Tibial nerve (tissue), 4 donors: ENCODE results near the gene TRPM2. TPM values are rescaled to one million over a fixed set of nuclear protein-coding genes. Genes with fewer than 3 reads are reported as not detected.

ENCODE experiments used
- DNase-seq, 2 donors: peaks; one replicate each; pipeline ENCODE4 v3.0.0-alpha.2; 2019; ENCODE audit warnings: low spot score in 2 of 2
- H3K27ac ChIP-seq, 4 donors: fragments of 200-600 bp; sonication (generic) in 3 of 4; one replicate each; pipeline ENCODE4 v1.5.1; 2017 to 2019; ENCODE audit warnings: mild to moderate bottlenecking in 1 of 4
- H3K27me3 ChIP-seq, 2 donors: fragments of 200-600 bp; sonication (generic) in 1 of 2; one replicate each; pipeline versions ENCODE4 v1.5.1 to v1.6.0; 2017 to 2019
- H3K36me3 ChIP-seq, 3 donors: fragments of 200-600 bp; sonication (generic); one replicate each; pipeline ENCODE4 v1.5.1; 2018 to 2019
- H3K4me1 ChIP-seq, 4 donors: fragments of 200-600 bp; sonication (generic) in 3 of 4; one replicate each; pipeline ENCODE4 v1.5.1; 2017 to 2019
- H3K4me3 ChIP-seq, 4 donors: fragments of 200-600 bp; sonication (generic) in 3 of 4; one replicate each; pipeline ENCODE4 v1.5.1; 2017 to 2019; ENCODE audit warnings: mild to moderate bottlenecking in 1 of 4, moderate library complexity in 1 of 4
- H3K9me3 ChIP-seq, 4 donors: fragments of 200-600 bp; sonication (generic) in 3 of 4; one replicate each; pipeline ENCODE4 v1.5.1; 2017 to 2019
- CTCF ChIP-seq, 5 experiments: fragments of 200-600 bp in 3 of 5; fragments of 450-650 bp in 2 of 5; sonication (generic) in 3 of 5; IDR thresholded peaks; one replicate each; pipeline ENCODE4 v1.5.1; 2016 to 2019; ENCODE audit warnings: antibody characterized with exemption in 5 of 5, mild to moderate bottlenecking in 3 of 5, moderate library complexity in 2 of 5
- EP300 ChIP-seq, 2 donors: sonication (generic); formaldehyde crosslinking; IDR thresholded peaks; one replicate each; pipeline ENCODE4 v1.6.1; 2017; ENCODE audit warnings: antibody characterized with exemption in 2 of 2, mild to moderate bottlenecking in 1 of 2
- POLR2A ChIP-seq, 2 donors: fragments of 450-650 bp; IDR thresholded peaks; one replicate each; pipeline ENCODE4 v1.6.1; 2017; ENCODE audit warnings: antibody characterized with exemption in 2 of 2, mild to moderate bottlenecking in 2 of 2, moderate library complexity in 2 of 2
- WGBS, 2 donors: methylation state at CpG; one replicate each; pipeline ENCODE4 v1.1.5; 2018; 5-methylcytosine and 5-hydroxymethylcytosine counted together
- total RNA-seq, 4 donors: library from RNA; depleted of rRNA; stranded (reverse); fragments of >200 nt; gene quantifications; one replicate each; pipeline ENCODE4 v1.1.0, GENCODE V29; 2016

The TRPM2 gene
- total RNA-seq, 4 donors from 2014 or later, result 4.9 to 10.3 (median 7.8) TPM

DNA sequence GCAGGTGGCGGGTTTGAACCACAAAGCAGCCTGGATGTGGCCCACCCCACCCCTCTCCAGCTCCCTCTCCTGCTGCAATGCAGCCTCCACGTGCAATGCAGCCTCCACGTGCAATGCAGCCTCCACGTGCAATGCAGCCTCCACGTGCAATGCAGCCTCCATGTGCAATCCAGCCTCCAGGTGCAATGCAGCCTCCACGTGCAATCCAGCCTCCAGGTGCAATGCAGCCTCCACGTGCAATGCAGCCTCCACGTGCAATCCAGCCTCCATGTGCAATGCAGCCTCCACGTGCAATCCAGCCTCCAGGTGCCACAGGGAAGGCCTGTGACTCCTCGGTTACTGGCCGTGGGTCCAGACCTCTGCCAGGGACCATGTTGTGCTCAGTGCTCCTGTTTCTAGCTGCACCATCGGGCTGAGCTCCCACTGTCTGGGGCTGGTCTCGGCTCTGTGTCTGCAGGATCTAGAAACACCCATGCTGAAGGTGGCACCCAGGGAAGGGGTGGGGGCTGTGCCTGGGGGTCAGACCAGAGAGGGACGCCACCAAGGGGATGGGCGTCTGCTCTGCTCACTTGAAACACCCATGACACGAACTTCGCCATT, 90.0 kb downstream of the TRPM2 start:
- no peak overlapping the region for H3K4me3 ChIP-seq
- DNase-seq, result no peak
- WGBS, 2 donors, result 74 to 81% methylated on average over 8 to 9 of the region's 17 CpGs
- no peak for TF ChIP-seq EP300 (IDR thresholded peaks at IDR 0.05)
- H3K4me1 ChIP-seq, result no peaks in the 10 kb centered on the region
- no peaks in the 10 kb centered on the region for H3K36me3 ChIP-seq
- no peaks in the 10 kb centered on the region for H3K9me3 ChIP-seq
- H3K27me3 ChIP-seq, result peaks cover 0 to 23% of the 10 kb centered on the region in 2 donors
- H3K27ac ChIP-seq, result no peak overlapping the region

DNA sequence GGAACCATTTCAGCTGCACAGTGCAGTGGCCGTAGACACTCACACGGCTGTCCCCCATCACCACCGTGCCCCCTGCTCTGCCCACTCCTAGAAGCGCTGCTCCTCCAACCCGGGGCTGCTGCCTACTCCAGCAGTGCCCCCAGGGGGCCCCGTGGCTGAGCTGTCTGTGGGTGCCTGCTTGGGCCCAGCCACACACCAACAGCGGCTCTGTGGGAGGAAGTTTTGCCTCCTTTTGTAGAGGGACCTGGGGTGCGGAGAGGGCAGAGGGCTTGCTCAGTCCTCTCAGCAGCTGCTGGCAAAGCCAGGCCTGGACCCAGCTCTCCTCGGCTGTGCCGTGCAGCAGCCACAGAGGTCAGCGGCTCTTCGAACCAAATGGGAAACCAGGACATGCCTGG, 90.5 kb downstream of the TRPM2 start:
- 80 to 82% methylated on average over 12 of the region's 12 CpGs for WGBS, 2 donors
- no peak overlapping the region for H3K27ac ChIP-seq
- H3K27me3 ChIP-seq, result peaks cover 0 to 28% of the 10 kb centered on the region in 2 donors
- H3K4me3 ChIP-seq, result no peak overlapping the region
- no peaks in the 10 kb centered on the region for H3K4me1 ChIP-seq
- DNase-seq, result no peak
- TF ChIP-seq POLR2A (IDR thresholded peaks at IDR 0.05), result no peak
- no peak for TF ChIP-seq EP300 (IDR thresholded peaks at IDR 0.05)
- TF ChIP-seq CTCF (IDR thresholded peaks at IDR 0.05), result no peak
- no peaks in the 10 kb centered on the region for H3K36me3 ChIP-seq
- H3K9me3 ChIP-seq, result no peaks in the 10 kb centered on the region

DNA sequence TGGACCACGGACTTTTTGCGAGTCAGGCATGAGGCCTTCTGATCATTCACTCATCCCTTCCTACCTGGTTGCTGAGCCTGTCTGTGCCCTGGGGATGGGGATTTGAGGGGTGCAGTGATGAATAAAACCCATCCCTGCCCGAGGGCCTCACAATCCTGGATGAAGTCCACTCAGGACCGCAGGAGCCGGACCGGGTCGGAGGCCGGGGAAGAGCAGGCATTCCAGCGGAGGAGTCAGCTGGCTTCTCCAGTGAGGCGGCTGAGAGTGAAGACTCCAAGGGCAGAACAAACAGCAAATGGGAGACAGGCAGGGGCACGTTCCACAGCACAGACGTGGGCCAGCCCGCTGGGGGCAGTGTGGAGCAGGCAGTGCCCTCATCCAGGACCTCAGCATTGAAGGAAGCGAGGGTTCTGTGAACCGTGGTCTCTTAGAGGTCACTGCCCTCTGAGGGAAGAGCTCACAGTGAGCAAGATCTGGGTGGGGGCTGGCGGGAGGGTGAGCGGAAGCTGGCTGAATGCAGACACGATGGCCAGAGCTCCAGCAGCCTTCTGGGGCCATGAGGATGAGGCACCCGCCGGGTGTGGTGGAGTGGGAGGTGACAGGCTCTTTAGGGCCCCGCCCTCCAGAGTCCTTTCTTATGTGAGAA, 91.0 kb downstream of the TRPM2 start:
- DNase-seq, result no peak
- H3K27me3 ChIP-seq, result peaks cover 0 to 34% of the 10 kb centered on the region in 2 donors
- H3K27ac ChIP-seq, result no peak overlapping the region
- WGBS, 2 donors, result 71 to 75% methylated on average over 21 of the region's 21 CpGs
- H3K4me3 ChIP-seq, result no peak overlapping the region
- H3K9me3 ChIP-seq, result no peaks in the 10 kb centered on the region
- no peaks in the 10 kb centered on the region for H3K36me3 ChIP-seq
- TF ChIP-seq CTCF (IDR thresholded peaks at IDR 0.05), result no peak
- no peak for TF ChIP-seq POLR2A (IDR thresholded peaks at IDR 0.05)
- no peak for TF ChIP-seq EP300 (IDR thresholded peaks at IDR 0.05)
- H3K4me1 ChIP-seq, result no peaks in the 10 kb centered on the region

GRCh38 chr21:44445145-44445812, 91.9 kb downstream of the TRPM2 start:
- Histone ChIP-seq H3K9me3 (no peaks in the 10 kb centered on the region), H3K4me3 (no peak overlapping the region), H3K27ac (no peak overlapping the region), H3K36me3 (no peaks in the 10 kb centered on the region), H3K27me3 (peaks cover 0 to 42% of the 10 kb centered on the region in 2 donors), H3K4me1 (no peaks in the 10 kb centered on the region)
- TF ChIP-seq EP300 (IDR thresholded peaks at IDR 0.05), result no peak
- no peak for TF ChIP-seq POLR2A (IDR thresholded peaks at IDR 0.05)
- TF ChIP-seq CTCF (IDR thresholded peaks at IDR 0.05), result no peak
- 65 to 71% methylated on average over 19 of the region's 19 CpGs for WGBS, 2 donors
- no peak for DNase-seq

GRCh38 chr21:44448651-44449131, 95.3 kb downstream of the TRPM2 start:
- WGBS, 2 donors, result 34 to 49% methylated on average over 6 to 12 of the region's 13 CpGs
- DNase-seq, result no peak

More at GRCh38 chr21:44448651-44449131, 95.3 kb downstream of the TRPM2 start:
- peaks cover 0 to 12% (median 0%) of the 10 kb centered on the region in 4 donors for H3K9me3 ChIP-seq
- no peaks in the 10 kb centered on the region for H3K4me1 ChIP-seq
- TF ChIP-seq EP300 (IDR thresholded peaks at IDR 0.05) (no peak), POLR2A (IDR thresholded peaks at IDR 0.05) (no peak), CTCF (IDR thresholded peaks at IDR 0.05) (no peak)
- H3K36me3 ChIP-seq, result no peaks in the 10 kb centered on the region
- H3K27ac ChIP-seq, result no peak overlapping the region
- H3K4me3 ChIP-seq, result no peak overlapping the region
- peaks cover 0 to 46% of the 10 kb centered on the region in 2 donors for H3K27me3 ChIP-seq
